ENCODE results near the gene BYSL. TPM values are rescaled to one million over a fixed set of nuclear protein-coding genes. Genes with fewer than 3 reads are reported as not detected.
A peak's percentile ranks its signal among the peaks of the same experiment; 100 is the strongest.

The BYSL gene
- total RNA-seq, 1 donor from 2014 or later: 16.9 TPM

DNA sequence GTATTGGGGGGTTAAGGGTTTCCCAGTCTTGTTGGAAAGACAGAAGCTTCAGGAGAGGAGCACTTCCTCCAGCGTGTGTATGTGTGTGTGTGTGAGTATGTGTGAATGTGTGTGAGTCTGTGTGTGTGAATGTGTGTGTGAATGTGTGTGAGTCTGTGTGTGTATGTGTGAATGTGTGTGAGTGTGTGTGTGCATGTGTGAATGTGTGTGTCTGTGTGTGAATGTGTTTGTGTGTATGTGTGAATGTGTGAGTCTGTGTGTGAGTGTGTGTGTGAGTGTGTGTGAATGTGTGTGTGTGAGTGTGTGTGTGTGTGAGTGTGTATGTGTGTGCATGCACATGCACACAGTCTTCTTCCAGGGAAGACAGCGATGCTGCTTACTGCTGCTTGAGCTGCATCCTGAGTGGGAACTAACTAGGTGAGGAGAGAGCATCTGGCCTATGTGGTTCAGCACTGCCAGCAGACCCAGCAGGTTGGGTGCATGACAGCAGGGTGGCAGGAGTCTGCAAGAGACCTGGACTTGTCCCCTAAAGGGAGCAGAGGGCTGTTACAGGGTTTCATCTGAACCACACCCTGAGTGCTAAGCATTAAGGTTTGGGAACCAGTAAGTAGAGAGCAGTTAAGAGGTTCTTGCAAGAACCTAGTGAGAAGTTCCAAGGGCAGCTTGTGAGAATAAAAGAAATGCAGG is 43.0 kb downstream of the BYSL start:
- no peak for DNase-seq (ENCODE audit: low read depth)
- TF ChIP-seq, protein P1, sequence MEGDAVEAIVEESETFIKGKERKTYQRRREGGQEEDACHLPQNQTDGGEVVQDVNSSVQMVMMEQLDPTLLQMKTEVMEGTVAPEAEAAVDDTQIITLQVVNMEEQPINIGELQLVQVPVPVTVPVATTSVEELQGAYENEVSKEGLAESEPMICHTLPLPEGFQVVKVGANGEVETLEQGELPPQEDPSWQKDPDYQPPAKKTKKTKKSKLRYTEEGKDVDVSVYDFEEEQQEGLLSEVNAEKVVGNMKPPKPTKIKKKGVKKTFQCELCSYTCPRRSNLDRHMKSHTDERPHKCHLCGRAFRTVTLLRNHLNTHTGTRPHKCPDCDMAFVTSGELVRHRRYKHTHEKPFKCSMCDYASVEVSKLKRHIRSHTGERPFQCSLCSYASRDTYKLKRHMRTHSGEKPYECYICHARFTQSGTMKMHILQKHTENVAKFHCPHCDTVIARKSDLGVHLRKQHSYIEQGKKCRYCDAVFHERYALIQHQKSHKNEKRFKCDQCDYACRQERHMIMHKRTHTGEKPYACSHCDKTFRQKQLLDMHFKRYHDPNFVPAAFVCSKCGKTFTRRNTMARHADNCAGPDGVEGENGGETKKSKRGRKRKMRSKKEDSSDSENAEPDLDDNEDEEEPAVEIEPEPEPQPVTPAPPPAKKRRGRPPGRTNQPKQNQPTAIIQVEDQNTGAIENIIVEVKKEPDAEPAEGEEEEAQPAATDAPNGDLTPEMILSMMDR (IDR thresholded peaks at IDR 0.05; ENCODE audit: insufficient read depth, low read length, poor library complexity, severe bottlenecking): no peak
- no peak overlapping the region for H3K4me3 ChIP-seq (ENCODE audit: low read depth, low read length)
- no peaks in the 10 kb centered on the region for H3K27me3 ChIP-seq (ENCODE audit: control insufficient read depth, insufficient read depth, low read length)
- no peaks in the 10 kb centered on the region for H3K36me3 ChIP-seq (ENCODE audit: control insufficient read depth, insufficient read depth, low read length)

DNA sequence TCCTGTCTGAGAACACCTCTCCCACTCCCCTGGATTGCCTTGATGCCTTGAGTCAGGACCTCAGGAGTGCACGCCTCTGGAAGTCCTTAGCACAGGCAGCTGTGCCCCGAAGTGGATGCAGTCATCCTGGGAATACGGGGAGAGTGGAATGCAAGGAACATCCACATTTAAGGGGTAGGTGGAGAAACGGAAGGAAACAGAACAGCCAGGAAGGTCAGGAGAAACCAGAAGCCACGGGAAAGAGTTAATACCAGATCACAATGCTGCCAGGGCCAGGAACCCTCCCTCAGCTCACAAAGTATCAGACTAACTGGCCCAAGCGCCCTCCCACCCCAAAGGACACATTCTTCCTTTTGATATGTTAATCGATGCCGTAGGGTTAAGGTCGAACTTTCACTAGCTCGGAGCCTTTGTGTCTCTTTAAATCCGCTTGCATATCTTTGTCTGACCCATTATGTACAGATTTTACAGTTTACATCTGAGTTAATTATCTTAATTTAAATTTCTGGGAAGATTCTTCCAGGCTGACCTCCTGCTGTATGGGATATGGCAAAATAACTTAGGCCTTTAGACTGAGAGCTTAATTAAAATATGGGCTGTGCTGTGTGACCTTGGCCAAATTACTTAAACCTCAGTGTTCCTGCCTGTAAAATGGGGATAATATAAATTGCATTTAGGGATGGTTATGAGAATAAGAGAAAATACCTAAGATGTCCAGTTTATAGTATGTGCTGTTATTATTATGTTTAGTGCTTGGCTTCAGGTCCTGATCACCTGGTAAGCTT is 44.3 kb downstream of the BYSL start:
- Histone ChIP-seq H3K4me3 (ENCODE audit: low read depth, low read length) (no peak overlapping the region), H3K36me3 (ENCODE audit: control insufficient read depth, insufficient read depth, low read length) (no peaks in the 10 kb centered on the region), H3K27me3 (ENCODE audit: control insufficient read depth, insufficient read depth, low read length) (no peaks in the 10 kb centered on the region)
- TF ChIP-seq, protein P1 (IDR thresholded peaks at IDR 0.05; ENCODE audit: insufficient read depth, low read length, poor library complexity, severe bottlenecking): no peak
- DNase-seq (ENCODE audit: low read depth): no peak

DNA sequence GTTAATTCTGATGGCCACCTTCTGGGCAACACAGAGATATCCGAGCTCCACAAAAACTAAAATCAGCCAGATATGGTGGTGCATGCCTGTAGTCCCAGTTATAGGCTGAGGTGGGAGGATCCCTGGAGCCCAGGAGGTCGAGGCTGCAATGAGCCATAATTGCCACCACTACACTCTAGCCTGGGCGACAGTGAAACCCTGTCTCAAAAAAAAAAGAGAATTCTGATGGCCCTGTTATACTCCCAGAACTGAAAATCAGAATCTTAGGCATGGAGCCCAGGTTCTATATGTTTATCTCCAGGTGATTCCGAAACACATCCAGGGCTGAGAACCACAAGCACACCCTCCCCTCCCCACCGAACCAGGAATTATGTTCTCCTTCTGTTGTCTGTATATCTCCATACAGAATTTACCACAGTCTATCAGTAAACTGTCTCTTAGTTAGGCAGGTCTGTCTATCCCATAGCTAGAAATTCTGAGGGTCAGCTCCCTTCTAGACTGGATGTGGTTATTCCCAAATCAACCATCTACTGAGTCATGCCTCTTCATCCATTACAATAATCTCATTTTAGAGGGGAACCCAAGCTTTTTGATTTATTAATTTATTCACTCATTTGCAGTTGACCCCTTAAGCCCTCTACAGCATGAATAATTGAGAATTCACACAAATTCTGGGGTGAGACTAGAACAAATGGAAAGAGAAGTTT is 45.1 kb downstream of the BYSL start:
- Histone ChIP-seq H3K4me3 (ENCODE audit: low read depth, low read length) (no peak overlapping the region), H3K36me3 (ENCODE audit: control insufficient read depth, insufficient read depth, low read length) (no peaks in the 10 kb centered on the region), H3K27me3 (ENCODE audit: control insufficient read depth, insufficient read depth, low read length) (no peaks in the 10 kb centered on the region)
- TF ChIP-seq, protein P1 (IDR thresholded peaks at IDR 0.05; ENCODE audit: insufficient read depth, low read length, poor library complexity, severe bottlenecking): no peak
- DNase-seq (ENCODE audit: low read depth): no peak

DNA sequence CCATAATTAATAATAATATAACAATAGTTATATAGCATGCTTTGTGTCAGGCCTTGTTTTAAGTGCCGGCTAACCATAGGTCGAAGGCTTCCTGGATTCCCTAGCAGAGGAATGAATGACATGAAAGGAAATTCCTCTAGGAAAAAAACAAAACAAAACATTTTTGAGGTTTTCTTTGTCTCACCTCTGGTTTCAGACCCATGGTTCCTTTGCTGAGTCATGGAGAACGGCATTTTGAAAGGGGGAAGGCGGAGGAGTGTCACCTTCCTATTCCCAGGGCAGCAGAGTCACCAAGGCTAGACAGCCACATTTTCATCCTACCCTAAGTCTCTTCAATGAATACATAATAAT is 45.6 kb downstream of the BYSL start:
- TF ChIP-seq, protein P1 (IDR thresholded peaks at IDR 0.05; ENCODE audit: insufficient read depth, low read length, poor library complexity, severe bottlenecking): no peak
- DNase-seq (ENCODE audit: low read depth): peak; percentile 85
- Histone ChIP-seq H3K36me3 (ENCODE audit: control insufficient read depth, insufficient read depth, low read length) (no peaks in the 10 kb centered on the region), H3K27me3 (ENCODE audit: control insufficient read depth, insufficient read depth, low read length) (no peaks in the 10 kb centered on the region), H3K4me3 (ENCODE audit: low read depth, low read length) (no peak overlapping the region)

DNA sequence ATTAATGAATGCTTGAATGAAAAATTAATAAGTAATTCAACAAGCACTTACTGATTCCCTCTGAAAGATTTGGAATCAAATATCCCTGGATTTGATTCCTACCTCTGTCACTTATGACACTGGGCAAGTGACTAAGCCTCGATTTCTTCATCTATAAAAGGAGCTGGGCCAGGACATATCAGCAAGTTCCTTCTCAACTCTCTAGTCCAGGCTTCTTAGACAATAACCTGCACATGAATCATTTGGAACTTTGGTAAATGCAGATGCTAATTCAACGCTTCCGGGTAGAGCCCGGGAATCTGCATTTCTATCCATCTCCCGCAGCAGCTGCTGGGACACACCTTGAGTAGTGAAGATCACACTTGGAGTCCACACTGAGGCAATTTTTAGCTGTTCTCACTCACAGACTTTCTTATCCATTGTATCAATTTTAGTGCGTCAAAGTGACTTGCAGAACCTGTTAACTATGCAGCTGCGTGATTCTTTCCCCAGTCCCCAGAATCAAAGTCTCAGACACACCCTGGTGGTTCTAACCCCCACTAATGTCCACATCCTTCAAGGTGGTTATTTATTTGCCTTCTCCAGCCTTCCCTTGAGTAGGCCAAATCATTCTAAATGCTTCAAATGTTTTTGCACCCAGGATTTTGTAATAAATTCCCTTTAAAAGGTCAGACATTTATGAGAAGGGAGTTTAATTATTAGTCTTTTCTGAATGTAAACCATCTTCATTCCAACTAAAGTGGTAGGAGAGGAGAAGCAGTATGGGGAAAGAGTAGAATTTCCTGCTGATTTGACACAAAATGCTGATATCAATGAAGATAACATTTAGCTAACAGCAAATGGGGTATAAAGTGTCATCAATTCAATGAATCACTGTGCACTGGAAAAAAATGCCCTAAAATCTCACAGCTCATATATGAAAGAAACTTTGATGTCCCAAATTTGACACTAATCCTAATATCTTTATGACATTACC is 46.3 kb downstream of the BYSL start:
- DNase-seq (ENCODE audit: low read depth): peak; percentile 56
- Histone ChIP-seq H3K27me3 (ENCODE audit: control insufficient read depth, insufficient read depth, low read length) (no peaks in the 10 kb centered on the region), H3K36me3 (ENCODE audit: control insufficient read depth, insufficient read depth, low read length) (no peaks in the 10 kb centered on the region), H3K4me3 (ENCODE audit: low read depth, low read length) (no peak overlapping the region)
- TF ChIP-seq, protein P1 (IDR thresholded peaks at IDR 0.05; ENCODE audit: insufficient read depth, low read length, poor library complexity, severe bottlenecking): no peak
